ENCODE data around the gene SYNJ1.

The SYNJ1 gene

GRCh38 chr21:32605469-32605868, 122.3 kb downstream of the SYNJ1 start:
- no peak for TF ChIP-seq GATA1 (IDR thresholded peaks at IDR 0.05; ENCODE audit: low read depth, low read length)

GRCh38 chr21:32604464-32604863, 123.3 kb downstream of the SYNJ1 start:
- TF ChIP-seq GATA1 (IDR thresholded peaks at IDR 0.05; ENCODE audit: low read depth, low read length) (no peak), POLR2A (IDR thresholded peaks at IDR 0.05; ENCODE audit: low read length) (no peak)

More at GRCh38 chr21:32605469-32605868, 122.3 kb downstream of the SYNJ1 start:
- DNase-seq, result no peak

GRCh38 chr21:32603131-32603530, 124.7 kb downstream of the SYNJ1 start:
- no peak for DNase-seq
- TF ChIP-seq GATA1 (IDR thresholded peaks at IDR 0.05; ENCODE audit: low read depth, low read length), result no peak
- no peak for TF ChIP-seq POLR2A (IDR thresholded peaks at IDR 0.05; ENCODE audit: low read length)

More at GRCh38 chr21:32604464-32604863, 123.3 kb downstream of the SYNJ1 start:
- no peak for DNase-seq

- no peak for DNase-seq
- no peak for TF ChIP-seq GATA1 (IDR thresholded peaks at IDR 0.05; ENCODE audit: low read depth, low read length)
- no peak for TF ChIP-seq POLR2A (IDR thresholded peaks at IDR 0.05; ENCODE audit: low read length)
Observed at GRCh38 chr21:32602099-32602498, 125.7 kb downstream of the SYNJ1 start.

GRCh38 chr21:32599526-32599925, 128.3 kb downstream of the SYNJ1 start:
- no peak for DNase-seq

GRCh38 chr21:32599091-32599490, 128.7 kb downstream of the SYNJ1 start:
- TF ChIP-seq POLR2A (IDR thresholded peaks at IDR 0.05; ENCODE audit: low read length) (no peak), GATA1 (IDR thresholded peaks at IDR 0.05; ENCODE audit: low read depth, low read length) (no peak)
- DNase-seq, result no peak

More at GRCh38 chr21:32599526-32599925, 128.3 kb downstream of the SYNJ1 start:
- TF ChIP-seq GATA1 (IDR thresholded peaks at IDR 0.05; ENCODE audit: low read depth, low read length) (no peak), POLR2A (IDR thresholded peaks at IDR 0.05; ENCODE audit: low read length) (no peak)

GRCh38 chr21:32597205-32597604, 130.6 kb downstream of the SYNJ1 start:
- no peak for TF ChIP-seq POLR2A (IDR thresholded peaks at IDR 0.05; ENCODE audit: low read length)
- TF ChIP-seq GATA1 (IDR thresholded peaks at IDR 0.05; ENCODE audit: low read depth, low read length), result no peak
- no peak for DNase-seq

- no peak for TF ChIP-seq GATA1 (IDR thresholded peaks at IDR 0.05; ENCODE audit: low read depth, low read length)
- no peak for TF ChIP-seq POLR2A (IDR thresholded peaks at IDR 0.05; ENCODE audit: low read length)
- no peak for DNase-seq
Observed at GRCh38 chr21:32595431-32595830, 132.4 kb downstream of the SYNJ1 start.

- TF ChIP-seq POLR2A (IDR thresholded peaks at IDR 0.05; ENCODE audit: low read length) (no peak), GATA1 (IDR thresholded peaks at IDR 0.05; ENCODE audit: low read depth, low read length) (no peak)
- DNase-seq, result no peak
Observed at GRCh38 chr21:32593690-32594089, 134.1 kb downstream of the SYNJ1 start.

GRCh38 chr21:32592929-32593502, 134.8 kb downstream of the SYNJ1 start:
- DNase-seq, result no peak

GRCh38 chr21:32590130-32590529, 137.7 kb downstream of the SYNJ1 start:
- TF ChIP-seq GATA1 (IDR thresholded peaks at IDR 0.05; ENCODE audit: low read depth, low read length) (no peak), POLR2A (IDR thresholded peaks at IDR 0.05; ENCODE audit: low read length) (no peak)
- DNase-seq, result no peak

More at GRCh38 chr21:32592929-32593502, 134.8 kb downstream of the SYNJ1 start:
- TF ChIP-seq GATA1 (IDR thresholded peaks at IDR 0.05; ENCODE audit: low read depth, low read length) (no peak), POLR2A (IDR thresholded peaks at IDR 0.05; ENCODE audit: low read length) (no peak)

GRCh38 chr21:32587651-32588050, 140.2 kb downstream of the SYNJ1 start:
- TF ChIP-seq GATA1 (IDR thresholded peaks at IDR 0.05; ENCODE audit: low read depth, low read length) (no peak), POLR2A (IDR thresholded peaks at IDR 0.05; ENCODE audit: low read length) (no peak)
- DNase-seq, result no peak

- TF ChIP-seq GATA1 (IDR thresholded peaks at IDR 0.05; ENCODE audit: low read depth, low read length) (no peak), POLR2A (IDR thresholded peaks at IDR 0.05; ENCODE audit: low read length) (no peak)
- peak; percentile 15 to 26 for DNase-seq
Observed at GRCh38 chr21:32587120-32587519, 140.7 kb downstream of the SYNJ1 start.

GRCh38 chr21:32585970-32586369, 141.8 kb downstream of the SYNJ1 start:
- DNase-seq, result no peak

GRCh38 chr21:32585042-32585710, 142.6 kb downstream of the SYNJ1 start, which contains the start of gene TCP10L:
Gene TCP10L, minus strand, starts transcription at chr21:32585523. Its CDS starts 1,219 bp downstream, at chr21:32584304.
- TF ChIP-seq GATA1 (IDR thresholded peaks at IDR 0.05; ENCODE audit: low read depth, low read length) (no peak), POLR2A (IDR thresholded peaks at IDR 0.05; ENCODE audit: low read length) (no peak)
- DNase-seq, result no peak

More at GRCh38 chr21:32585970-32586369, 141.8 kb downstream of the SYNJ1 start:
- TF ChIP-seq GATA1 (IDR thresholded peaks at IDR 0.05; ENCODE audit: low read depth, low read length) (no peak), POLR2A (IDR thresholded peaks at IDR 0.05; ENCODE audit: low read length) (no peak)
